IMR-90 (cell line): ENCODE measurements around the gene APLF.

Experiments used
- CEBPB ChIP-seq: IDR thresholded peaks from 2 replicates; pipeline ENCODE4 v1.6.1; 2012; ENCODE audit warnings: low read depth, low read length, improper control_type of control experiment
- FOS ChIP-seq: fragments of 150-350 bp; IDR thresholded peaks from 2 replicates; pipeline ENCODE4 v1.6.1; 2016; ENCODE audit warnings: low read depth, low read length
- MAFK ChIP-seq: IDR thresholded peaks from 2 replicates; pipeline ENCODE4 v1.6.1; 2012; ENCODE audit warnings: low read depth, low read length, improper control_type of control experiment
- MAZ ChIP-seq: IDR thresholded peaks from 2 replicates; pipeline ENCODE4 v1.6.1; 2012; ENCODE audit warnings: low read depth, mild to moderate bottlenecking, low read length, improper control_type of control experiment, moderate library complexity, borderline replicate concordance
- MXI1 ChIP-seq: IDR thresholded peaks from 2 replicates; pipeline ENCODE4 v1.6.1; 2012; ENCODE audit warnings: low read depth, mild to moderate bottlenecking, low read length, moderate library complexity, borderline replicate concordance
- NFE2L2 ChIP-seq: fragments of 150-350 bp; IDR thresholded peaks from 2 replicates; pipeline ENCODE4 v1.6.1; 2016; ENCODE audit warnings: low read depth, mild to moderate bottlenecking, low read length
- POLR2A ChIP-seq: IDR thresholded peaks from 2 replicates; pipeline ENCODE4 v1.6.1; 2012; ENCODE audit warnings: mild to moderate bottlenecking, low read depth, low read length
- RAD21 ChIP-seq: IDR thresholded peaks from 2 replicates; pipeline ENCODE4 v1.6.1; 2012; ENCODE audit warnings: low read length, improper control_type of control experiment
- RCOR1 ChIP-seq: IDR thresholded peaks from 2 replicates; pipeline ENCODE4 v1.6.1; 2012; ENCODE audit warnings: mild to moderate bottlenecking, low read length, improper control_type of control experiment; ENCODE audit not compliant: insufficient replicate concordance
- RFX5 ChIP-seq: IDR thresholded peaks from 2 replicates; pipeline ENCODE4 v1.8.0; 2012; ENCODE audit warnings: low read depth, mild to moderate bottlenecking, low read length, moderate library complexity
- SMC3 ChIP-seq: fragments of 150-350 bp; IDR thresholded peaks from 2 replicates; pipeline ENCODE4 v1.6.1; 2016; ENCODE audit warnings: low read depth, mild to moderate bottlenecking, antibody characterized with exemption, low read length, moderate library complexity
- TF ChIP-seq, protein P1 (sequence below): conservative IDR thresholded peaks from 2 replicates; pipeline ENCODE4 v1.5.1; 2012; ENCODE audit warnings: mild to moderate bottlenecking, low read depth, low read length, improper control_type of control experiment
- TF ChIP-seq, protein P2 (sequence below): fragments of 150-350 bp; IDR thresholded peaks from 2 replicates; pipeline ENCODE4 v1.6.1; 2017; ENCODE audit warnings: mild to moderate bottlenecking, antibody characterized with exemption, low read length, low read depth

GRCh38 chr2:68556381-68556780 lies 89.0 kb downstream of the APLF start:
- peak; percentile 62 for TF ChIP-seq CEBPB
- no peak for TF ChIP-seq POLR2A
- TF ChIP-seq, protein P1, sequence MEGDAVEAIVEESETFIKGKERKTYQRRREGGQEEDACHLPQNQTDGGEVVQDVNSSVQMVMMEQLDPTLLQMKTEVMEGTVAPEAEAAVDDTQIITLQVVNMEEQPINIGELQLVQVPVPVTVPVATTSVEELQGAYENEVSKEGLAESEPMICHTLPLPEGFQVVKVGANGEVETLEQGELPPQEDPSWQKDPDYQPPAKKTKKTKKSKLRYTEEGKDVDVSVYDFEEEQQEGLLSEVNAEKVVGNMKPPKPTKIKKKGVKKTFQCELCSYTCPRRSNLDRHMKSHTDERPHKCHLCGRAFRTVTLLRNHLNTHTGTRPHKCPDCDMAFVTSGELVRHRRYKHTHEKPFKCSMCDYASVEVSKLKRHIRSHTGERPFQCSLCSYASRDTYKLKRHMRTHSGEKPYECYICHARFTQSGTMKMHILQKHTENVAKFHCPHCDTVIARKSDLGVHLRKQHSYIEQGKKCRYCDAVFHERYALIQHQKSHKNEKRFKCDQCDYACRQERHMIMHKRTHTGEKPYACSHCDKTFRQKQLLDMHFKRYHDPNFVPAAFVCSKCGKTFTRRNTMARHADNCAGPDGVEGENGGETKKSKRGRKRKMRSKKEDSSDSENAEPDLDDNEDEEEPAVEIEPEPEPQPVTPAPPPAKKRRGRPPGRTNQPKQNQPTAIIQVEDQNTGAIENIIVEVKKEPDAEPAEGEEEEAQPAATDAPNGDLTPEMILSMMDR = no peak
- no peak for TF ChIP-seq RCOR1
- no peak for TF ChIP-seq NFE2L2
- TF ChIP-seq SMC3 = no peak
- no peak for TF ChIP-seq MXI1
- TF ChIP-seq, protein P2, sequence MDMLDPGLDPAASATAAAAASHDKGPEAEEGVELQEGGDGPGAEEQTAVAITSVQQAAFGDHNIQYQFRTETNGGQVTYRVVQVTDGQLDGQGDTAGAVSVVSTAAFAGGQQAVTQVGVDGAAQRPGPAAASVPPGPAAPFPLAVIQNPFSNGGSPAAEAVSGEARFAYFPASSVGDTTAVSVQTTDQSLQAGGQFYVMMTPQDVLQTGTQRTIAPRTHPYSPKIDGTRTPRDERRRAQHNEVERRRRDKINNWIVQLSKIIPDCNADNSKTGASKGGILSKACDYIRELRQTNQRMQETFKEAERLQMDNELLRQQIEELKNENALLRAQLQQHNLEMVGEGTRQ = no peak
- no peak for TF ChIP-seq RFX5
- TF ChIP-seq FOS = peak; percentile 49
- no peak for TF ChIP-seq MAFK
- TF ChIP-seq MAZ = no peak
- TF ChIP-seq RAD21 = no peak
